A549 (cell line): ENCODE measurements around the gene FAM120B.

ENCODE experiments used
- CHD4 ChIP-seq: fragments of 200-600 bp; sonication (generic); IDR thresholded peaks from 2 replicates; pipeline ENCODE4 v1.6.1; 2016; ENCODE audit warnings: antibody characterized with exemption, mild to moderate bottlenecking, borderline replicate concordance
- GATA3 ChIP-seq: IDR thresholded peaks from 2 replicates; pipeline ENCODE4 v1.6.1; 2012; ENCODE audit warnings: borderline replicate concordance
- HDAC2 ChIP-seq: fragments of 200-600 bp; sonication (generic); IDR thresholded peaks from 2 replicates; pipeline ENCODE4 v1.6.1; 2016
- HES2 ChIP-seq: fragments of >200 bp; sonication (Bioruptor Twin); formaldehyde crosslinking; IDR thresholded peaks from 2 replicates; pipeline ENCODE4 v1.6.1; 2016
- HMGXB4 ChIP-seq: fragments of 250-450 bp; sonication (Bioruptor Pico); IDR thresholded peaks from 2 replicates; pipeline ENCODE4 v1.5.0; 2021; ENCODE audit warnings: mild to moderate bottlenecking, moderate library complexity, borderline replicate concordance
- MAZ ChIP-seq: fragments of 150-350 bp; IDR thresholded peaks from 2 replicates; pipeline ENCODE4 v1.6.1; 2014; ENCODE audit warnings: antibody characterized with exemption, low read depth, low read length, borderline replicate concordance
- MYC ChIP-seq: IDR thresholded peaks from 2 replicates; pipeline ENCODE4 v1.6.1; 2012; ENCODE audit warnings: mild to moderate bottlenecking, inconsistent platforms, low read length, improper control_type of control experiment, borderline replicate concordance
- POLR2A ChIP-seq: IDR thresholded peaks from 2 replicates; pipeline ENCODE4 v1.6.1; 2012; ENCODE audit warnings: mild to moderate bottlenecking, low read length
- RNF2 ChIP-seq: fragments of 200-600 bp; sonication (generic); IDR thresholded peaks from 2 replicates; pipeline ENCODE4 v1.6.1; 2016; ENCODE audit warnings: low read depth, mild to moderate bottlenecking, antibody characterized with exemption, moderate library complexity, borderline replicate concordance
- TP53 ChIP-seq: fragments of 250-450 bp; sonication (Bioruptor Pico); IDR thresholded peaks from 2 replicates; pipeline ENCODE4 v1.5.0; 2021; ENCODE audit warnings: mild to moderate bottlenecking, moderate library complexity
- TF ChIP-seq, protein P1 (sequence below): fragments of >200 bp; sonication (Bioruptor Twin); formaldehyde crosslinking; IDR thresholded peaks from 3 replicates; pipeline ENCODE4 v1.5.1; 2016
- TF ChIP-seq, protein P2 (sequence below): IDR thresholded peaks from 2 replicates; pipeline ENCODE4 v1.6.1; 2012
- TF ChIP-seq, protein P3 (sequence below): IDR thresholded peaks from 2 replicates; pipeline ENCODE4 v1.6.1; 2012

DNA sequence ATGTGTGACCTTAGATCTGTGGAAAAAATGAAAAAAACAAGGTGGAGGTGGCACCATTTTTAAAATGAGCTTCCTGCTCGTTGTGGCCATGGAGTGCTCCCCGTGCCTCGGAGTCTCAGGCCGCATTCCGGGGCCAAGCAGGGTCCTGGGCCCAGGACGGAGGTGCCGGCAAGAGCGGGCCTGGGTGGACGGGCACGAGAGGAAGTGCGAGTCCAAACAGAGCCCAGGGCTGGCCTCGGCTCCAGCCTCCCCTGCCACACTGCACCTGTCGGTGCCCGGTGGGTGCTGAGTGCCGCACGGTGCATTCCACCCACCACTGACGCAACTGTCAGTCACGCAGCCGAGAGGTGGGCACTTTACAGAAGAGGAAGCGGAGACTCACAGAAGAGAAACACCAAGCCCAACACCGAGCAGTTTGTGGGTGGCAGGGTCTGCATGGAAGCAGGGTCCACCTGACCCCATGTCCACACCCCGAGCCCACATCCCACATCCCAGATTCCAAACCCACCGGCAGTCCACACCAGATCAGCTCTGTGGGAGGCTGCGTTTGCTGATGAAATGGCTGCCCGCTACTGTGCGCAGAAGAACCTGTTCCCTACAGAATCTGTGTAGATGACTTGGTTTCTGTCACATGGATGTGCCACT is 148.9 kb downstream of the FAM120B start:
- TF ChIP-seq MAZ (no peak), MYC (no peak), RNF2 (no peak), POLR2A (no peak), TP53 (CRISPR knock-in tag) (no peak), HMGXB4 (CRISPR knock-in tag) (no peak), GATA3 (no peak), CHD4 (no peak), HDAC2 (no peak), HES2 (no peak)
- TF ChIP-seq, protein P1, sequence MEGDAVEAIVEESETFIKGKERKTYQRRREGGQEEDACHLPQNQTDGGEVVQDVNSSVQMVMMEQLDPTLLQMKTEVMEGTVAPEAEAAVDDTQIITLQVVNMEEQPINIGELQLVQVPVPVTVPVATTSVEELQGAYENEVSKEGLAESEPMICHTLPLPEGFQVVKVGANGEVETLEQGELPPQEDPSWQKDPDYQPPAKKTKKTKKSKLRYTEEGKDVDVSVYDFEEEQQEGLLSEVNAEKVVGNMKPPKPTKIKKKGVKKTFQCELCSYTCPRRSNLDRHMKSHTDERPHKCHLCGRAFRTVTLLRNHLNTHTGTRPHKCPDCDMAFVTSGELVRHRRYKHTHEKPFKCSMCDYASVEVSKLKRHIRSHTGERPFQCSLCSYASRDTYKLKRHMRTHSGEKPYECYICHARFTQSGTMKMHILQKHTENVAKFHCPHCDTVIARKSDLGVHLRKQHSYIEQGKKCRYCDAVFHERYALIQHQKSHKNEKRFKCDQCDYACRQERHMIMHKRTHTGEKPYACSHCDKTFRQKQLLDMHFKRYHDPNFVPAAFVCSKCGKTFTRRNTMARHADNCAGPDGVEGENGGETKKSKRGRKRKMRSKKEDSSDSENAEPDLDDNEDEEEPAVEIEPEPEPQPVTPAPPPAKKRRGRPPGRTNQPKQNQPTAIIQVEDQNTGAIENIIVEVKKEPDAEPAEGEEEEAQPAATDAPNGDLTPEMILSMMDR = no peak
- TF ChIP-seq, protein P2, sequence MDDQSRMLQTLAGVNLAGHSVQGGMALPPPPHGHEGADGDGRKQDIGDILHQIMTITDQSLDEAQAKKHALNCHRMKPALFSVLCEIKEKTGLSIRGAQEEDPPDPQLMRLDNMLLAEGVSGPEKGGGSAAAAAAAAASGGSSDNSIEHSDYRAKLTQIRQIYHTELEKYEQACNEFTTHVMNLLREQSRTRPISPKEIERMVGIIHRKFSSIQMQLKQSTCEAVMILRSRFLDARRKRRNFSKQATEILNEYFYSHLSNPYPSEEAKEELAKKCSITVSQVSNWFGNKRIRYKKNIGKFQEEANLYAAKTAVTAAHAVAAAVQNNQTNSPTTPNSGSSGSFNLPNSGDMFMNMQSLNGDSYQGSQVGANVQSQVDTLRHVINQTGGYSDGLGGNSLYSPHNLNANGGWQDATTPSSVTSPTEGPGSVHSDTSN = no peak
- TF ChIP-seq, protein P3, sequence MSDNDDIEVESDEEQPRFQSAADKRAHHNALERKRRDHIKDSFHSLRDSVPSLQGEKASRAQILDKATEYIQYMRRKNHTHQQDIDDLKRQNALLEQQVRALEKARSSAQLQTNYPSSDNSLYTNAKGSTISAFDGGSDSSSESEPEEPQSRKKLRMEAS = no peak
